Embryonic facial prominence (tissue), 1 donor: ENCODE measurements around the gene CDHR5.
"Not testable (repeated sequence)": the region's sequence is repeated elsewhere in the genome, so short reads cannot be mapped to it uniquely, and the experiment has no call there.

ENCODE experiments used
- DNase-seq: peaks from one replicate; pipeline ENCODE4 v3.0.0-alpha.2; 2016; ENCODE audit errors: extremely low spot score

The CDHR5 gene, protein sequence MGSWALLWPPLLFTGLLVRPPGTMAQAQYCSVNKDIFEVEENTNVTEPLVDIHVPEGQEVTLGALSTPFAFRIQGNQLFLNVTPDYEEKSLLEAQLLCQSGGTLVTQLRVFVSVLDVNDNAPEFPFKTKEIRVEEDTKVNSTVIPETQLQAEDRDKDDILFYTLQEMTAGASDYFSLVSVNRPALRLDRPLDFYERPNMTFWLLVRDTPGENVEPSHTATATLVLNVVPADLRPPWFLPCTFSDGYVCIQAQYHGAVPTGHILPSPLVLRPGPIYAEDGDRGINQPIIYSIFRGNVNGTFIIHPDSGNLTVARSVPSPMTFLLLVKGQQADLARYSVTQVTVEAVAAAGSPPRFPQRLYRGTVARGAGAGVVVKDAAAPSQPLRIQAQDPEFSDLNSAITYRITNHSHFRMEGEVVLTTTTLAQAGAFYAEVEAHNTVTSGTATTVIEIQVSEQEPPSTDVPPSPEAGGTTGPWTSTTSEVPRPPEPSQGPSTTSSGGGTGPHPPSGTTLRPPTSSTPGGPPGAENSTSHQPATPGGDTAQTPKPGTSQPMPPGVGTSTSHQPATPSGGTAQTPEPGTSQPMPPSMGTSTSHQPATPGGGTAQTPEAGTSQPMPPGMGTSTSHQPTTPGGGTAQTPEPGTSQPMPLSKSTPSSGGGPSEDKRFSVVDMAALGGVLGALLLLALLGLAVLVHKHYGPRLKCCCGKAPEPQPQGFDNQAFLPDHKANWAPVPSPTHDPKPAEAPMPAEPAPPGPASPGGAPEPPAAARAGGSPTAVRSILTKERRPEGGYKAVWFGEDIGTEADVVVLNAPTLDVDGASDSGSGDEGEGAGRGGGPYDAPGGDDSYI

GRCh38 chr11:624705-625635, at the start of gene CDHR5:
Gene CDHR5, minus strand, starts transcription at chr11:624955. Its CDS starts 53 bp downstream, at chr11:624902.
- DNase-seq: no peak

- no peak for DNase-seq
Measured at GRCh38 chr11:674406-674805, 49.7 kb upstream of the CDHR5 start.

DNA sequence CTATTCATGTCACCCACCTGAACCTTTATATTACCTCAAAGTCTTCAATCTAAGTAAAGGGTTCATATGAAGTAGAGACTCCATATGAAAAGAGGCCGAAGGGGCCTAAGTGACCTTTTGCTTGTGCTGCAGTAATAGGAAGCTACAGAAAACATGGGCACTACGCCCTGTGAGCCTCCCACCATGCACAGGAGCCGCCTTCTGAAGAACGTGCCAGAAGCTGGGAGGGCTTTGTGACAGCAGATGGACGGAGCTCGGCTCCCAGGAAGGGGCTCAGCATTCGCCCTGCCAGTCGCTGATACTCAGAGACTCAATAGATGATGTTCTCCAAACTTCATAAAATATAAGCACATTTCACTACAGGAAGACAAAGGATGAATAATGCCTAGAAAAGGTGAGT, 49.1 kb upstream of the CDHR5 start:
- DNase-seq: no peak

DNA sequence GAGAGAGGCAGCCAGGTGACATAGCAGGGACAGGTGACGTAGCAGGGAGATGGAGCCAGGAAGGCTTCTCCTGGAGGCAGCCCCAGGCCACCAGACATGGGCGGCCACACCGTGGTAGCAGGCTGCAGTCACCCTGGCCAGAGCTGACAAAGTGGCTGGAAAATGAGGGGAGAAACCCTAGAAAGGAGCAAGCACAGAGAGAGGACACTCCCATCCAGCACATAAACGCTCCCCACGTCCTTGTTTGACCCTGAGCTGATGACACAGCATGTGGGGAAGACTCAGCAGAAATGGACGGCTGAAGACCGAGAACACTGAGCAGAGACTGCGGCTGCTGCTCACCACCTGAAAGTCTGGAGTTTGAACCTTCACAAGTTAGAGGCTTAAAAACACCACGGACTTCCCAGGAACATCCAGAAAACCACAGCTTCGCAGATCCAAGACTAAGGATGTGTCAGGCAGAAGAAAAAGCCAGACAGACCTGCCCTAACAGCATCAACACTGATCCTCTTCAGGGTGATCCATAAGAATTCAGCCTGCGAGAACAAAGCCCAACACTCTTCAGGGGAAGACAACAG, 41.0 kb upstream of the CDHR5 start:
- no peak for DNase-seq

DNA sequence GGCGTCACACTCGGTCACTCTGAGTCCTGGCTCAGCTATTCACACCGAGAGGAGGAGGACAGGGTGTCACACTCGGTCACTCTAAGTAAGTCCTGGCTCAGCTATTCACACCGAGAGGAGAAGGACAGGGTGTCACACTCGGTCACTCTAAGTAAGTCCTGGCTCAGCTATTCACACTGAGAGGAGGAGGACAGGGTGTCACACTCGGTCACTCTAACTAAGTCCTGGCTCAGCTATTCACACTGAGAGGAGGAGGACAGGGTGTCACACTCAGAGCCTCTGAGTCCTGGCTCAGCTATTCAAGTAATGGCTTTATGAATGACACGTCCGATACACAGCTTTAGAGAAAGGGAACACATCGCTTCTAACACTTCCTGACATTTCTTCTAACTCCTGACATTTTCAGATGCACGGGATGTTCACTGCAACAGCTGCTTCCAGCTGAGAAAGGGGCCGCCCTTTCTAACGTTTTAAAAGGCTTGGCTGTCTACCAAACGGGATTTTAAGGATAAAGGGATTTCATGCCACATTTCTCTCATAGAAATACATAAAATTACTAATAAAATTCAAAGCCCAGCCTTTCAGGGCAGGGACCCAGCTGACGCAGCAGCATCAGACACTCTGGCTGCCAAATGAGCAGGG, 40.4 kb upstream of the CDHR5 start:
- DNase-seq: no peak

- DNase-seq: no peak
Measured at GRCh38 chr11:662689-663274, 38.0 kb upstream of the CDHR5 start.

GRCh38 chr11:660681-661444, 36.1 kb upstream of the CDHR5 start:
- no peak for DNase-seq

- no peak for DNase-seq
Measured at GRCh38 chr11:660281-660680, 35.5 kb upstream of the CDHR5 start.

DNA sequence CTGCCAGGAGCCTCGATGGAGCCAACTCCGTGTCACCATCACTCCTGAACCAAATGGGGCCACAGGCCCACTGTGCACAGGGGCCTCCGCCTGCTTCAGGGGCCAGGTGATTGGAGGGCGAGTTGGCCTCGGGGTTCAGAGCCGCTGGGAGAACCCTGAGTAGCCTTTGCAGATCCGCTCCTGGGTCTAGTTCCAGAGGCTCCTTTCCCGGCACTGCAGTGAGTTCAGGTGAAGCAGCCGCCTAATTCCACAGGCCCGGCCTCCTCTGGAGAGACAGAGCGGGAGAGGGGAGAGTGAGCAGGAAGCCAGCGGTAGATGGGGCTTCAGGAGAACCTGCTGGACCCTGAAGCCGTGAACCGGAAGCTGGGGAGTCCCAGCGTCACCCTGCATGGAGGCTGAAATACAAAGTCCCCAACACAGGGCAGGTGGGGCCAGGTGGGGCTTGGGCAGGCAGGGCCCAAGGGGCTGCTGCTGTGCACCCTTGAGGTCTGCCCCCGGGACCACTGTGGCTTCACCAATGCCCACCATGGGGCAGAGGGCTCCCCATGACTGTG, 34.9 kb upstream of the CDHR5 start:
- no peak for DNase-seq

DNA sequence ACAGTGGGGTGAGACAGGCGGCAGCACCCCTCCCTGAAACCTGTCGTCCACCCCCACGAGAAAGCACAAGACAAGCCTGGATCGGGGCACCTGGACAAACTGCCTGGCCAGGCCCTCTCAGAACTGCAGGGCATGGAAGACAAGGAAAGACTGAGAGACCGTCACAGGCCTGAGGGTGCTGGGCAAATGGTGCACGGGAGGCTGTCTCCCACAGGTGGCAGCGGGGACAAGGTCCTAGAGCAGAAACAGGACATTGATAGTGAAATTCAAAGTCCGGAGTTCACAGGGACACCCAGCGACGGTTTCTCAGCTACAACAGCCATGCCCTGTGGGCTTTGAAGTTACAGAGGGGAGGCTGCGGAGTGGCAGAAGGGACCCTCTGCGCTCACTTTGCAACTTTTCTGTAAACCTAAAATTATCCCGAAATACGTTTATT, 33.0 kb upstream of the CDHR5 start:
- DNase-seq: no peak

DNA sequence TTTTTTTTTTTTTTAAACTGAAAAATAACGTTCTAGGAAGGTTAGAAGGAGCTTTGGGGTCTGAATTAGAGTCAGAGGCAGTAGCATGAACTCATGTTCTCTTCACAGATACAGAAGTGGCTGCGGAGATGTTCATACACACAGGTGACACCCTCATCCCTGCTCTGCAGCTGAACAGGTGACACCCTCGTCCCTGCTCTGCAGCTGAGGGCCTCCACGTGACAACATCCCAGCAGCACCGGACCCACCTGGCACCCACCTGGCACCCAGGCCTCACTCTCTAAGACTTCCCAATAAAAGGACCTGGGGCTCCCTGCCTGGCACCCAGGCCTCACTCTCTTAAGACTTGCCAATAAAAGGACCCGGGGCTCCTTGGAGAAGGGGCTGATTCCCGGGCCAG, 32.1 kb upstream of the CDHR5 start:
- no peak for DNase-seq

GRCh38 chr11:656426-656825, 31.7 kb upstream of the CDHR5 start:
- no peak for DNase-seq

- DNase-seq: no peak
Measured at GRCh38 chr11:655036-655726, 30.4 kb upstream of the CDHR5 start.

- DNase-seq: not testable (repeated sequence)
Measured at GRCh38 chr11:654444-654843, 29.7 kb upstream of the CDHR5 start.

DNA sequence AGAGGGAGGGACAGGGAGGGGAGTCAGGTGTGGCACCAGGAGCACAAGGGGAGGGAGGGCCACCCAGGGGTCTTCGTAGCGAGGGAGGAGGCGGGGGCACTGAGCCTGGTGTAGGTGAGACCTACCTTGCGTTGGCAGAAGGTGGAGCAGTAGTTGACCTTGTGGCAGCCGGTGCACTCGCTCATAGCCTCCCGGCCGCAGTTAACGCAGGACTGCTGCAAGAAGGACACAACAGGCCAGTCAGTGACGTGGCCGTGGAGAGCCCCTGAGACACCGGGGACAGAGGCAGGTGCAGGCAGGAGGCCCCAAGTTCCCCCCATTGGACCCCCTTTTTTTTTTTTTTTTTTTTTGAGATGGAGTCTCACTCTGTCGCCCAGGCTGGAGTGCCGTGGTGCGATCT, 29.1 kb upstream of the CDHR5 start:
- no peak for DNase-seq

DNA sequence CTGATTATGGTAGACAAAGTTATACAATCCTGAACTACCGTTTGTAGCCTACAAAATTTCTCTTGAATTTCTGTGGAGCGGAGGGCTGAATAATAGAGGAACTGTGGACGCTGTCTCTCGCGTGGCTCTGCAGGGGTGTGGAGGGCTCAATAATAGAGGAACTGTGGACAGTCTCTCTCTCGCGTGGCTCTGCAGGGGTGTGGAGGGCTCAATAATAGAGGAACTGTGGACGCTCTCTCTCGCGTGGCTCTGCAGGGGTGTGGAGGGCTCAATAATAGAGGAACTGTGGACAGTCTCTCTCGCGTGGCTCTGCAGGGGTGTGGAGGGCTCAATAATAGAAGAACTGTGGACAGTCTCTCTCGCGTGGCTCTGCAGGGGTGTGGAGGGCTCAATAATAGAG, 28.4 kb upstream of the CDHR5 start:
- not testable (repeated sequence) for DNase-seq

DNA sequence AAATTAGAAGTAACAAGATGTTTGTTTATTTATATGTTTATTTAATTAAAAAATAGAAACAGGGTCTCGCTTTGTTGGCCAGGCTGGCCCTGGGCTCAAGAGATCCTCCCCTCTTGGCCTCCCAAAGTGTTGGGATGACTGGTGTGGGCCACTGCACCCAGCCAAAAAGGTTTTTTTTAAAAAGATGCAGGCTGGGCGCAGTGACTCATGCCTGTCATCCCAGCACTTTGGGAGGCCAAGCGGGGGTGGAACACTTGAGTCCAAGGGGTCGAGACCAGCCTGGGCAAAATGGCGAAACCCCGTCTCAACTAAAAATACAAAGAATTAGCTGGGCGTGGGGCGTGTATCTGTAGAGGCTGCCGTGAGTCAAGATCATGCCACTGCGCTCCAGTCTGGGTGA, 25.7 kb upstream of the CDHR5 start:
- no peak for DNase-seq

GRCh38 chr11:647672-648158, 23.0 kb upstream of the CDHR5 start:
- DNase-seq: not testable (repeated sequence)

DNA sequence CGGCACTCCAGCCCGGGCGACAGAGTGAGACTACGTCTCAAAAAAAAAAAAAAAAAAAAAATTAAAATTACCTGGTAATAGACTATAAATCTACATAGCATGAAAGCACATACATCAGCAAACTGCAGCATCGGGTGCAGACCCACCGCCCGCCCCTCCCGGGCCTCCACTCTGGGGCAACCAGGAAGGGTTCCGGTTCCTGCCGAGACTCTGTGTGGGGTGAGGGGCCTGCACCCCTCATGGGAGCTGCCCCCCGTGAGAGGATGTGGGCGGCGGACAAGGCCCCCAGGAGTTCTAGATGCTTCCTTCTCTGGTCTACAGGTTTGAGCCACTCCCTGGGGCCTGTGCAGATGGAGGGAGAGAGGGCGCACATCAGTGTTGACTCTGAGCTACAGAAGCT, 21.5 kb upstream of the CDHR5 start:
- no peak for DNase-seq
